ENCODE results near the gene CDC6. TPM values are rescaled to one million over a fixed set of nuclear protein-coding genes. Genes with fewer than 3 reads are reported as not detected.
A peak's percentile ranks its signal among the peaks of the same experiment; 100 is the strongest.

Gene CDC6
- total RNA-seq, 2 donors from 2014 or later = 8.5 to 40.8 TPM

DNA sequence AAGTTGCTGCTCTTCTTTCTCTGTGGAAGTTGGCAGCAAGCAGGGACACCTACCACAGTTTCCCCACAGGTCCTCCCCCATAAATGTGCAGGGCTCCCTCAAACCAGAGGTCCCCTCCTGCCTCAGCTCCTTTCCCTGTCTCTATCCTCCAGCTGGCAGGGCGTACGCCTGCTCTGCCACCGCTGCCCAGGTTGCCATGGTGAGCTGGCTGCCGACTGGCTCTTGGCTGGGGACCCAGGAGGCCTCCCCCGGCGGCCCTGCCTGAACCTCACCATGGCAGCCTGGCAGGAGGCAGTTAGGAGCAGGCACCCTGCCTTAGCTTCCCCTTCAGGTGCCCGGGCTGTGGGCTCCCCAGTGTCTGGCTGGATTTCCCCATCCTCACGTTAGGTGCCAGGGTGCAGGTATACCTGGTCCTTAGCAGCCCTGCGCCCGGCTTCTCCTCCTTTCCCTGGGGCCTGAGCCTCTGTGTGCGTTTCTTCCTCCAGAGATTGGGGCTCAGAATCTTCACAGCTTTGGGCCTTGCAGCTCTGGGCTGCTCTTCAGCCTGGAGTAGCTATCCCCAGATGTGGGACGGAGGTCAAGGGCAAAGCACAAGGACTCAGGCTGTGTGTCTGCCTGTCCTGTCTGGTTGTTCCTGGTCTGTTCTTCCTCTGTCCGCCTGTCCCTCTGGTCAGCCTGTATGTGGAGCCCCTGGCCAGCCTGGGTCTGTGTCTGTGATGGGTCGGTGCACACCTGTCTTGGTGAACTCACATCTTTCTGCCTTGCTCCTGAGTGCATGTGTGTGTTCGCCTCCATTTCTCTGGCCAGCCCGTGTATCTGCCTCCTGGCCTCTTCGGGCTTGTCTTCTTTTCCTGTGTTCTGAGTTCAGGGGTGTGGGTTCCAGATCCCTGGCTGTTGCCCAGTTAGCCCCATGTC lies 61.1 kb downstream of the CDC6 start:
- Histone ChIP-seq H3K4me3 (no peak overlapping the region), H3K36me3 (peaks cover 6% of the 10 kb centered on the region), H3K9ac (ENCODE audit: low read depth in 2 of 2, low read length in 2 of 2) (no peak overlapping the region), H3K4me1 (peaks cover 33% of the 10 kb centered on the region), H3K27ac (no peak overlapping the region), H3K27me3 (no peaks in the 10 kb centered on the region), H3K9me3 (no peaks in the 10 kb centered on the region)
- TF ChIP-seq, protein P1, sequence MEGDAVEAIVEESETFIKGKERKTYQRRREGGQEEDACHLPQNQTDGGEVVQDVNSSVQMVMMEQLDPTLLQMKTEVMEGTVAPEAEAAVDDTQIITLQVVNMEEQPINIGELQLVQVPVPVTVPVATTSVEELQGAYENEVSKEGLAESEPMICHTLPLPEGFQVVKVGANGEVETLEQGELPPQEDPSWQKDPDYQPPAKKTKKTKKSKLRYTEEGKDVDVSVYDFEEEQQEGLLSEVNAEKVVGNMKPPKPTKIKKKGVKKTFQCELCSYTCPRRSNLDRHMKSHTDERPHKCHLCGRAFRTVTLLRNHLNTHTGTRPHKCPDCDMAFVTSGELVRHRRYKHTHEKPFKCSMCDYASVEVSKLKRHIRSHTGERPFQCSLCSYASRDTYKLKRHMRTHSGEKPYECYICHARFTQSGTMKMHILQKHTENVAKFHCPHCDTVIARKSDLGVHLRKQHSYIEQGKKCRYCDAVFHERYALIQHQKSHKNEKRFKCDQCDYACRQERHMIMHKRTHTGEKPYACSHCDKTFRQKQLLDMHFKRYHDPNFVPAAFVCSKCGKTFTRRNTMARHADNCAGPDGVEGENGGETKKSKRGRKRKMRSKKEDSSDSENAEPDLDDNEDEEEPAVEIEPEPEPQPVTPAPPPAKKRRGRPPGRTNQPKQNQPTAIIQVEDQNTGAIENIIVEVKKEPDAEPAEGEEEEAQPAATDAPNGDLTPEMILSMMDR (IDR thresholded peaks at IDR 0.05) = no peak
- DNase-seq = peak; percentile 40
- intact Hi-C loops (cut with DNase I) = no loop called here

DNA sequence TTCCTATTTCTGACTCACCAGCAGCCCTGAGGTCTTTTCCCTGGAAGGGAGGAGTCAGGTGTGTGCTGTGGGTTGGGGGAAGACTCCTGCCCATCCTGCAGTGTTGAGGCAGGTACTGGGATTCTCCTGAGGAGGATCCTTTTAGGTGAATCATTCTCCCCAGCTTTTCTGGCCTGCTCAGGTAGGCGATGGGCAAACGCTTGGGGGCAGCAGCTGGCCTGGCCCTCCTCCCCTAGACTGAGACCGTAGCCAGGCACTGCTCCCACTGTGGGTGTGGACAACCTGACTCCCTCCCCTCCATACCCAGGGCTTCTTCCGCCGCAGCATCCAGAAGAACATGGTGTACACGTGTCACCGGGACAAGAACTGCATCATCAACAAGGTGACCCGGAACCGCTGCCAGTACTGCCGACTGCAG lies 61.8 kb downstream of the CDC6 start:
- Histone ChIP-seq H3K36me3 (peaks cover 6% of the 10 kb centered on the region), H3K27me3 (no peaks in the 10 kb centered on the region), H3K9ac (ENCODE audit: low read depth in 2 of 2, low read length in 2 of 2) (no peak overlapping the region), H3K4me1 (peaks cover 29% of the 10 kb centered on the region), H3K27ac (no peak overlapping the region), H3K9me3 (no peaks in the 10 kb centered on the region), H3K4me3 (no peak overlapping the region)
- DNase-seq = peak; percentile 25
- TF ChIP-seq, protein P1 (IDR thresholded peaks at IDR 0.05) = no peak
- intact Hi-C loops (cut with DNase I) = no loop called here

DNA sequence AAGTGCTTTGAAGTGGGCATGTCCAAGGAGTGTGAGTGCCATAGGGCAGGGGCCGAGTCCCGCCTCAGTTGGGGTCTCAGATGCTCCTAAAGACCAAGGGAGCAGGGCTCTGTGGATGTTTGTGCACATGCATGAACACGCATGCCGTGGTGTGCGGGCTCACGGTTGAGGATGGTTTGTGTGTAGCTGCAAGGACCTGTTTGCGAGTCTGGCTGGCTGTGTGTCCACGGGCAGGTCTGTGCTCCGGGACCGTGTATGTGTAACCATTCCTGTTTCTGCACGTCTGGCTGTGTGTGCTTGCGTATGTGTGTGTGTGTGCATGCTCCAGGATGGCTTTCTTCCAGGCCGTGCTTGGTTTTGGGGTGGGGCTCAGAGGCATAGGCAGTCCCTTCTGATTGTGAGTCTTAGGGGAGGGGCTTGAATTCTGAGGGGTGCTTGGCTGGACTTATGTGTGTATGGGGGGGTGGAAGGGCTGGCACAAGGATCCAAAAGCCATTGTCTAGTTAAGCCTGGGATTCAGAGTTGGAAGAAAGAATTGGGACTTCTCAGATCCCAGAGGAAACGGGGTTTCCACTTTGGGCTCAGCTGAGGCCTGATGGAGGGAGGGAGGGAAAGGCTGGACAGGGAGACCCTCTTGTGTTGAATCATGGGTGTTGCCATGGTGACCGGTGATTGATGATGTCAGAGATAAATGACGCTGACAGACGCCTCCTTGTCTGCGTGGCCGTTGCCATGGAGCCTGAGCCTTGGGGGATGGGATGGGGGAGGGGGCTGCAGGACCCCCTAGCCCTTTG lies 62.4 kb downstream of the CDC6 start:
- peaks cover 6% of the 10 kb centered on the region for H3K36me3 ChIP-seq
- H3K4me3 ChIP-seq = no peak overlapping the region
- TF ChIP-seq, protein P1 (IDR thresholded peaks at IDR 0.05) = no peak
- intact Hi-C loops (cut with DNase I) = no loop called here
- no peaks in the 10 kb centered on the region for H3K9me3 ChIP-seq
- H3K27me3 ChIP-seq = no peaks in the 10 kb centered on the region
- H3K4me1 ChIP-seq = peaks cover 28% of the 10 kb centered on the region
- DNase-seq = peak; percentile 50
- peak overlapping the region in 1 of 2 donors; percentile 19 for H3K9ac ChIP-seq (ENCODE audit: low read depth in 2 of 2, low read length in 2 of 2)
- no peak overlapping the region for H3K27ac ChIP-seq

DNA sequence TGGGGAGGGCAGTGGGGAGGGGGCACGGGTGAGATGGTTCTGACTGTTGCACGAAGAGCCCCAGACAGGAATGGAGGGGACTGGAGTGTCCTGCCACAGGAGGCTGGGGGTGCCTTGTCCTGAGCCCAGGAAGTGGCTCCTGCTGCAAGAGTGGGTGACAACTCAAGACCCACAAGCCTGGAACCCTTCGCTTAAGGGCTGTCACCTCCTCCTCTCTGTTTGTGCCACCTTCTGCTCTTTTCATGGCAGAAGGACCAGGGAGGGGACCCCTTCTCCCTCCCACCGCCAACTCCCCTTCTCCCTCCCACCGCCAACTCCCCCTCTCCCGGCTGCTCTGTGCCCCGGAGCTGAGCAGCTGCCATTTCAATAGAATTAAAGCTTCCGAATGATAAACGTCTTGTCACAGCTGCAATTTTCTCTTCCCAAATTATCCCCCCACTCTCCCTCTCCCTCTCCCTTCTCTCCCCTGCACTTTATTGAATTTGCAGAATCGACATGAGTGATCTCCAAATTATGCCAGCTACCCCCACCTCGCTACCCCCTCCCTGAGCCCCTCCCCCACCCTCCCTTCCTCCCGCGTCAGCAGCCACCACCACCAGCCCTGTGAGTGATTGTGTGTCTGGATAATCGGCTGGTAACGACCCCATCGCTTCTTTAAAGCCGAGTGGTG lies 63.1 kb downstream of the CDC6 start:
- TF ChIP-seq, protein P1 (IDR thresholded peaks at IDR 0.05) = no peak
- Histone ChIP-seq H3K27ac (no peak overlapping the region), H3K9ac (ENCODE audit: low read depth in 2 of 2, low read length in 2 of 2) (no peak overlapping the region), H3K4me3 (no peak overlapping the region), H3K27me3 (no peaks in the 10 kb centered on the region), H3K4me1 (peaks cover 27% of the 10 kb centered on the region), H3K36me3 (peaks cover 6% of the 10 kb centered on the region), H3K9me3 (no peaks in the 10 kb centered on the region)
- no peak for DNase-seq
- intact Hi-C loops (cut with DNase I) = no loop called here

Data from colonic mucosa (tissue), 4 donors.